Measurements from ENCODE around the gene FOXO3.

- no peak for TF ChIP-seq POLR2A (IDR thresholded peaks at IDR 0.05)
- no peak for TF ChIP-seq CTCF (IDR thresholded peaks at IDR 0.05)
- no peak for TF ChIP-seq EP300 (IDR thresholded peaks at IDR 0.05)
Observed at GRCh38 chr6:108598305-108598863, 37.7 kb downstream of the FOXO3 start.
